MM.1S (cell line): Measurements from ENCODE around the gene F10.
"Not testable (repeated sequence)": the region's sequence is repeated elsewhere in the genome, so short reads cannot be mapped to it uniquely, and the experiment has no call there.

Source experiments
- EZH2 ChIP-seq: fragments of 300-600 bp; sonication (generic); optimal IDR thresholded peaks from 2 replicates; pipeline ENCODE3; 2017; ENCODE audit warnings: low read depth, mild to moderate bottlenecking, antibody characterized with exemption, low read length, mixed read lengths
- EZH2phosphoT487 ChIP-seq: fragments of 300-600 bp; sonication (generic); IDR thresholded peaks from 2 replicates; pipeline ENCODE4 v1.6.1; 2018; ENCODE audit warnings: antibody characterized with exemption, low read length
- TF ChIP-seq, protein P1 (sequence below): fragments of 300-600 bp; sonication (generic); IDR thresholded peaks from 2 replicates; pipeline ENCODE4 v1.5.1; 2016; ENCODE audit warnings: antibody characterized with exemption, low read length, mixed read lengths

DNA sequence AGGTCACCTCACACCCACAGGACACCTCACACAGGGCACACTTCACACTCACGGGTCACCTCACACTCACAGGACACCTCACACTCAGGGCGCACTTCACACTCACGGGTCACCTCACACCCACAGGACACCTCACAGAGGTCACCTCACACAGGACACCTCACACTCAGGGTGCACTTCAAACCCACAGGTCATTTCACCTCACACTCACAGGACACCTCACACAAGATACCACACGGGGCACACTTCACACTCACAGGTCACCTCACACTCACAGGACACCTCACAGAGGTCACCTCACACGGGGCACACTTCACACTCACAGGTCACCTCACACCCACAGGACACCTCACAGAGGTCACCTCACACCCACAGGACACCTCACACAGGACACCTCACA is 10.8 kb upstream of the F10 start:
- TF ChIP-seq, protein P1, sequence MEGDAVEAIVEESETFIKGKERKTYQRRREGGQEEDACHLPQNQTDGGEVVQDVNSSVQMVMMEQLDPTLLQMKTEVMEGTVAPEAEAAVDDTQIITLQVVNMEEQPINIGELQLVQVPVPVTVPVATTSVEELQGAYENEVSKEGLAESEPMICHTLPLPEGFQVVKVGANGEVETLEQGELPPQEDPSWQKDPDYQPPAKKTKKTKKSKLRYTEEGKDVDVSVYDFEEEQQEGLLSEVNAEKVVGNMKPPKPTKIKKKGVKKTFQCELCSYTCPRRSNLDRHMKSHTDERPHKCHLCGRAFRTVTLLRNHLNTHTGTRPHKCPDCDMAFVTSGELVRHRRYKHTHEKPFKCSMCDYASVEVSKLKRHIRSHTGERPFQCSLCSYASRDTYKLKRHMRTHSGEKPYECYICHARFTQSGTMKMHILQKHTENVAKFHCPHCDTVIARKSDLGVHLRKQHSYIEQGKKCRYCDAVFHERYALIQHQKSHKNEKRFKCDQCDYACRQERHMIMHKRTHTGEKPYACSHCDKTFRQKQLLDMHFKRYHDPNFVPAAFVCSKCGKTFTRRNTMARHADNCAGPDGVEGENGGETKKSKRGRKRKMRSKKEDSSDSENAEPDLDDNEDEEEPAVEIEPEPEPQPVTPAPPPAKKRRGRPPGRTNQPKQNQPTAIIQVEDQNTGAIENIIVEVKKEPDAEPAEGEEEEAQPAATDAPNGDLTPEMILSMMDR, result not testable (repeated sequence)
- TF ChIP-seq EZH2phosphoT487, EZH2: not testable (repeated sequence)
